Hepatocyte (in vitro differentiated cells): ENCODE data around the gene CTAGE9.

Source experiments
- EZH2 ChIP-seq: fragments of 200-600 bp; sonication (generic); IDR thresholded peaks from 2 replicates; pipeline ENCODE4 v1.6.1; 2016; ENCODE audit warnings: antibody characterized with exemption, mild to moderate bottlenecking, borderline replicate concordance
- EZH2phosphoT487 ChIP-seq: fragments of 200-600 bp; sonication (generic); IDR thresholded peaks from one replicate; pipeline ENCODE4 v1.6.1; 2018; ENCODE audit warnings: antibody characterized with exemption, mild to moderate bottlenecking, low read depth, moderate library complexity; ENCODE audit not compliant: unreplicated experiment, severe bottlenecking
- TF ChIP-seq, protein P1 (sequence below): fragments of 200-600 bp; sonication (generic); IDR thresholded peaks from 2 replicates; pipeline ENCODE4 v1.5.1; 2016; ENCODE audit warnings: antibody characterized with exemption, mild to moderate bottlenecking; ENCODE audit not compliant: poor library complexity

DNA sequence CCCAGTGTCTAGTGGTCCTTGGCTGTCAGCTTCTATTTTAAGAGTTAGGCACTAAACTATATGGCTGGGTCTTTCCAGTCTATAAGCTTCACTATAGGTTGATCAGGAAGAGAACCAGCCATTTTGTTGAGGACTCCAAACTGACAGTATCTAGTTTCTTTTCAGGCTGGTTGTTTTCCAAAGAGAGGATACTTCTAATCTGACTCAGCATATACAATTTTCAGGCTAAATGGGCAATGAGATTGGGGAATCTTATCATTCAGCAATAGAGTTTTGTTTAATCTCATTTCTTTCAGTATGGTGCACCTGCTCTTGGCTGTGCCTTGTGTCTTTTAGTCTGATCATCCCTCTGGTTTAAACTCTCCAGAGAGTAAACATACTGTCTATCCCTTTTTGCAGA lies 20.4 kb upstream of the CTAGE9 start:
- TF ChIP-seq, protein P1, sequence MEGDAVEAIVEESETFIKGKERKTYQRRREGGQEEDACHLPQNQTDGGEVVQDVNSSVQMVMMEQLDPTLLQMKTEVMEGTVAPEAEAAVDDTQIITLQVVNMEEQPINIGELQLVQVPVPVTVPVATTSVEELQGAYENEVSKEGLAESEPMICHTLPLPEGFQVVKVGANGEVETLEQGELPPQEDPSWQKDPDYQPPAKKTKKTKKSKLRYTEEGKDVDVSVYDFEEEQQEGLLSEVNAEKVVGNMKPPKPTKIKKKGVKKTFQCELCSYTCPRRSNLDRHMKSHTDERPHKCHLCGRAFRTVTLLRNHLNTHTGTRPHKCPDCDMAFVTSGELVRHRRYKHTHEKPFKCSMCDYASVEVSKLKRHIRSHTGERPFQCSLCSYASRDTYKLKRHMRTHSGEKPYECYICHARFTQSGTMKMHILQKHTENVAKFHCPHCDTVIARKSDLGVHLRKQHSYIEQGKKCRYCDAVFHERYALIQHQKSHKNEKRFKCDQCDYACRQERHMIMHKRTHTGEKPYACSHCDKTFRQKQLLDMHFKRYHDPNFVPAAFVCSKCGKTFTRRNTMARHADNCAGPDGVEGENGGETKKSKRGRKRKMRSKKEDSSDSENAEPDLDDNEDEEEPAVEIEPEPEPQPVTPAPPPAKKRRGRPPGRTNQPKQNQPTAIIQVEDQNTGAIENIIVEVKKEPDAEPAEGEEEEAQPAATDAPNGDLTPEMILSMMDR: no peak
- TF ChIP-seq EZH2: no peak
- no peak for TF ChIP-seq EZH2phosphoT487
